ENCODE data around the gene RILP. TPM values are rescaled to one million over a fixed set of nuclear protein-coding genes. Genes with fewer than 3 reads are reported as not detected.

Gene RILP
- total RNA-seq, 1 donor from 2014 or later: 3.4 TPM

GRCh38 chr17:1648173-1648962 lies 1.3 kb downstream of the RILP start:
- DNase-seq (ENCODE audit: low spot score): peak; percentile 46

- DNase-seq (ENCODE audit: low spot score): no peak
Observed at GRCh38 chr17:1647802-1648171, 1.9 kb downstream of the RILP start.

GRCh38 chr17:1646199-1646875 lies 3.3 kb downstream of the RILP start:
- DNase-seq (ENCODE audit: low spot score): no peak

GRCh38 chr17:1645207-1646171 lies 4.2 kb downstream of the RILP start, which contains the start of gene SCARF1:
TSS of gene SCARF1 (minus strand) at chr17:1645732. CDS start at chr17:1645697, 35 bp downstream.
- DNase-seq (ENCODE audit: low spot score): no peak

- no peak for DNase-seq (ENCODE audit: low spot score)
Observed at GRCh38 chr17:1644493-1645206, 5.0 kb downstream of the RILP start.

GRCh38 chr17:1643999-1644492 lies 5.6 kb downstream of the RILP start:
- no peak for DNase-seq (ENCODE audit: low spot score)

- no peak for DNase-seq (ENCODE audit: low spot score)
Observed at GRCh38 chr17:1643293-1643998, 6.2 kb downstream of the RILP start.

GRCh38 chr17:1641065-1641403 lies 8.6 kb downstream of the RILP start:
- no peak for DNase-seq (ENCODE audit: low spot score)

- DNase-seq (ENCODE audit: low spot score): no peak
Observed at GRCh38 chr17:1640329-1641064, 9.2 kb downstream of the RILP start.

GRCh38 chr17:1639549-1640180 lies 10.0 kb downstream of the RILP start:
- no peak for DNase-seq (ENCODE audit: low spot score)

GRCh38 chr17:1638624-1639300 lies 10.9 kb downstream of the RILP start:
- no peak for DNase-seq (ENCODE audit: low spot score)

GRCh38 chr17:1638171-1638590 lies 11.5 kb downstream of the RILP start:
- DNase-seq (ENCODE audit: low spot score): no peak

GRCh38 chr17:1636732-1637285 lies 12.9 kb downstream of the RILP start:
- no peak for DNase-seq (ENCODE audit: low spot score)

- no peak for DNase-seq (ENCODE audit: low spot score)
Observed at GRCh38 chr17:1635675-1636465, 13.8 kb downstream of the RILP start.

- no peak for DNase-seq (ENCODE audit: low spot score)
Observed at GRCh38 chr17:1634841-1635650, 14.6 kb downstream of the RILP start.

- DNase-seq (ENCODE audit: low spot score): no peak
Observed at GRCh38 chr17:1630662-1631061, 19.0 kb downstream of the RILP start.

All from umbilical cord (tissue), 2 donors.